GM23338 (cell line): Measurements from ENCODE around the gene SGK1.

ENCODE experiments used
- CREB1 ChIP-seq: fragments of 250-450 bp; sonication (Bioruptor Pico); IDR thresholded peaks from 2 replicates; pipeline ENCODE4 v1.5.0; 2020; ENCODE audit warnings: low read depth, mild to moderate bottlenecking, moderate library complexity
- EZH2phosphoT487 ChIP-seq: fragments of 200-600 bp; sonication (generic); IDR thresholded peaks from one replicate; pipeline ENCODE4 v1.8.1; 2018; ENCODE audit warnings: antibody characterized with exemption; ENCODE audit not compliant: unreplicated experiment
- ZNF114 ChIP-seq: fragments of 250-450 bp; sonication (Bioruptor Pico); IDR thresholded peaks from 2 replicates; pipeline ENCODE4 v1.5.0; 2020; ENCODE audit warnings: mild to moderate bottlenecking, moderate library complexity
- TF ChIP-seq, protein P1 (sequence below), 2 experiments: fragments of 200-600 bp in 1 of 2; sonication (generic) in 1 of 2; conservative IDR thresholded peaks; 2 replicates each; pipeline versions ENCODE4 v1.5.1 to v1.6.1; 2016 to 2017; ENCODE audit warnings: antibody characterized with exemption in 2 of 2, low read depth in 2 of 2, mild to moderate bottlenecking in 2 of 2, moderate library complexity in 1 of 2

DNA sequence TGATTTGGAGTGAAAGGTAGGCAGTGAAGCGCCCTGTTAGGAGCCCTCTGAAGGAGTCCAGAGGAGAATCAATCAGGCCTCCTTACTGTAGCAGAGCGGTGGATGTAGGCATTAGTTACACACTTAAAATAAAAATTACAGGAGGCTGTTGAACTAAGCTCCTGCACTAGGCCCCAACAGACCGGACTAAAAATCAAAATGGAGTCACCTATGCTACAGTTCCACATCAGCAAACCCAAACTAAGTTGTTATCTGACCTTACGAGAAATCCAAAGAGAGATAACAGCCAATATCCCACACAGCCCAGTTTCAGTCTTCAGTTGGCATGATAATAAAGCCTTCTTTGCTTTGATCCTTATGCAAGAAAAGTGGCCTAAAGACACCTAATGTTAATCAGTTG is 26.8 kb downstream of the SGK1 start:
- TF ChIP-seq, protein P1, sequence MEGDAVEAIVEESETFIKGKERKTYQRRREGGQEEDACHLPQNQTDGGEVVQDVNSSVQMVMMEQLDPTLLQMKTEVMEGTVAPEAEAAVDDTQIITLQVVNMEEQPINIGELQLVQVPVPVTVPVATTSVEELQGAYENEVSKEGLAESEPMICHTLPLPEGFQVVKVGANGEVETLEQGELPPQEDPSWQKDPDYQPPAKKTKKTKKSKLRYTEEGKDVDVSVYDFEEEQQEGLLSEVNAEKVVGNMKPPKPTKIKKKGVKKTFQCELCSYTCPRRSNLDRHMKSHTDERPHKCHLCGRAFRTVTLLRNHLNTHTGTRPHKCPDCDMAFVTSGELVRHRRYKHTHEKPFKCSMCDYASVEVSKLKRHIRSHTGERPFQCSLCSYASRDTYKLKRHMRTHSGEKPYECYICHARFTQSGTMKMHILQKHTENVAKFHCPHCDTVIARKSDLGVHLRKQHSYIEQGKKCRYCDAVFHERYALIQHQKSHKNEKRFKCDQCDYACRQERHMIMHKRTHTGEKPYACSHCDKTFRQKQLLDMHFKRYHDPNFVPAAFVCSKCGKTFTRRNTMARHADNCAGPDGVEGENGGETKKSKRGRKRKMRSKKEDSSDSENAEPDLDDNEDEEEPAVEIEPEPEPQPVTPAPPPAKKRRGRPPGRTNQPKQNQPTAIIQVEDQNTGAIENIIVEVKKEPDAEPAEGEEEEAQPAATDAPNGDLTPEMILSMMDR (conservative IDR thresholded peaks at IDR 0.05; ENCODE audit: low read depth in 2 of 2) = no peak
- TF ChIP-seq EZH2phosphoT487 (no peak), CREB1 (no peak), ZNF114 (CRISPR knock-in tag) (no peak)
